Stimulated activated CD4-positive, alpha-beta T cell treated with anti-CD3 and anti-CD28 coated beads, Interleukin-2, amount 100 ng/mL, for 24 hours (primary cell): ENCODE measurements around the gene PLCD1.
"Not testable (repeated sequence)": the region's sequence is repeated elsewhere in the genome, so short reads cannot be mapped to it uniquely, and the experiment has no call there.

Source experiments
- DNase-seq, 2 donors: peaks; one replicate each; pipeline ENCODE4 v3.0.0-alpha.2; 2020

Gene PLCD1

GRCh38 chr3:37997791-37998370, 31.6 kb downstream of the PLCD1 start:
- no peak for DNase-seq

GRCh38 chr3:37997342-37997741, 32.1 kb downstream of the PLCD1 start:
- no peak for DNase-seq

- DNase-seq: peak; percentile 84 to 90
These were observed 32.6 kb downstream of the PLCD1 start for GRCh38 chr3:37996785-37997301.

- DNase-seq: no peak
These were observed 33.5 kb downstream of the PLCD1 start for GRCh38 chr3:37995652-37996641.

GRCh38 chr3:37994639-37994972, 34.8 kb downstream of the PLCD1 start:
- no peak for DNase-seq

GRCh38 chr3:37993820-37994638, 35.4 kb downstream of the PLCD1 start:
- DNase-seq: peak; percentile 77 to 81

- no peak for DNase-seq
These were observed 36.0 kb downstream of the PLCD1 start for GRCh38 chr3:37993460-37993819.

- no peak for DNase-seq
These were observed 36.4 kb downstream of the PLCD1 start for GRCh38 chr3:37993067-37993455.

- no peak for DNase-seq
These were observed 37.0 kb downstream of the PLCD1 start for GRCh38 chr3:37992271-37993066.

- DNase-seq: no peak
These were observed 37.6 kb downstream of the PLCD1 start for GRCh38 chr3:37991823-37992222.

- no peak for DNase-seq
These were observed 38.3 kb downstream of the PLCD1 start for GRCh38 chr3:37991109-37991508.

GRCh38 chr3:37990527-37990926, 38.9 kb downstream of the PLCD1 start, which contains the start of gene VILL:
VILL (plus strand) TSS chr3:37990786; CDS start chr3:37993673, 2,887 bp downstream.
- DNase-seq: no peak

GRCh38 chr3:37989821-37990480, 39.5 kb downstream of the PLCD1 start:
- no peak for DNase-seq

- no peak for DNase-seq
These were observed 40.4 kb downstream of the PLCD1 start for GRCh38 chr3:37988931-37989525.

- not testable (repeated sequence) for DNase-seq
These were observed 41.1 kb downstream of the PLCD1 start for GRCh38 chr3:37988376-37988775.

- no peak for DNase-seq
These were observed 41.7 kb downstream of the PLCD1 start for GRCh38 chr3:37987751-37988179.

GRCh38 chr3:37987315-37987697, 42.1 kb downstream of the PLCD1 start:
- DNase-seq: no peak

GRCh38 chr3:37986479-37987314, 42.7 kb downstream of the PLCD1 start:
- no peak for DNase-seq

GRCh38 chr3:37985637-37986320, 43.7 kb downstream of the PLCD1 start:
- no peak for DNase-seq

GRCh38 chr3:37984596-37984995, 44.8 kb downstream of the PLCD1 start:
- DNase-seq: no peak
